ENCODE data around the gene SLC25A48. TPM values are rescaled to one million over a fixed set of nuclear protein-coding genes. Genes with fewer than 3 reads are reported as not detected.

SLC25A48 gene
- not detected in 2 replicates for total RNA-seq

GRCh38 chr5:135834639-135835529 lies at the start of gene SLC25A48:
TSS of gene SLC25A48 (plus strand) at chr5:135834663. CDS start at chr5:135834848, 185 bp downstream.

GRCh38 chr5:135895474-135896006 lies 61.1 kb downstream of the SLC25A48 start, which contains the start of gene IL9:
TSS of gene IL9 (minus strand) at chr5:135895841. CDS start at chr5:135895816, 25 bp downstream.

Other genes with a start within 250 kb of the SLC25A48 start
- not detected in 2 replicates for gene IL9, start 61.2 kb downstream of the SLC25A48 start, total RNA-seq
- gene LECT2, start 120.3 kb downstream of the SLC25A48 start, total RNA-seq = not detected in 2 replicates
- gene TGFBI, start 194.3 kb downstream of the SLC25A48 start, total RNA-seq = 36.1 and 39.9 TPM in 2 replicates

Data from mammary microvascular endothelial cell (primary cell).